HG03520 (cell line): ENCODE results near the gene ANKHD1.
"Not testable (repeated sequence)": the region's sequence is repeated elsewhere in the genome, so short reads cannot be mapped to it uniquely, and the experiment has no call there.

ENCODE experiments used
- ATAC-seq: cut with Tn5 transposase; IDR thresholded peaks from one replicate; pipeline ENCODE4 v1.9.1; 2021; ENCODE audit warnings: mild to moderate bottlenecking, moderate library complexity; ENCODE audit not compliant: unreplicated experiment

ANKHD1 gene

DNA sequence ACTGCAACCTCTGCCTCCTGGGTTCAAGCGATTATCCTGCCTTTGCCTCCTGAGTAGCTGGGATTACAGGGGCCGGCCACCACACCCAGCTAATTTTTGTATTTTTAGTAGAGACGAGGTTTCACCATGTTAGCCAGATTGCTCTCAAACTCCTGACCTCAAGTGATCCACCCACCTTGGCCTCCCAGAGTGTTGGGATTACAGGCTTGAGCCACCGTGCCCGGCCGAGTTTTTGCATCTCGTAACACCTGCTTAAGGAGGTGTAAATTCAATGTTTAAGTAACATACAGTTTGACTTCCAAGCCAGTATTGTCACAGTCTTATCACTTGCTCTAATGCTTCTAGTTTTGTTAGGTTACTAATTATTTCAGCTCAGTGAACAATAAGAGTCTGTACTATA is 19.7 kb downstream of the ANKHD1 start:
- not testable (repeated sequence) for ATAC-seq

DNA sequence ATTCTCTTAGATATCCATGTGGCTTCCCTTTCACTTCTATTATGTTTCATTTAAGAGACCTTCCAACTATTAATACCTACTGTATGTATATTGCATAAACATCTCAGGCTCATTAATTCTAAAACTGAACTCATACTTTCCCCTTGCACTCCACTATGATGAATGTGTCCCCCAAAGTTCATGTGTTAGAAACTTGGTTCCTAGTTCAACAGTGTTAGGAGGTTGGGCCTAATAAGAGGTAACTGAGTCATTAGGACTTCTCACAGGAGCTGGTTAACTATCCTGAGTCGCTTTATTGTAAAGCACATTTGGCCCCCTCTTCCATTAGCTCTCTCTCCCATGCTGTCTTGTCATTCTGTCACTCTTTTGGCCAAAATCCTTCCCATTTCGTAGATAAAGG is 22.0 kb downstream of the ANKHD1 start:
- ATAC-seq = no peak

- no peak for ATAC-seq
Observed at GRCh38 chr5:140424135-140424534, 22.5 kb downstream of the ANKHD1 start.

DNA sequence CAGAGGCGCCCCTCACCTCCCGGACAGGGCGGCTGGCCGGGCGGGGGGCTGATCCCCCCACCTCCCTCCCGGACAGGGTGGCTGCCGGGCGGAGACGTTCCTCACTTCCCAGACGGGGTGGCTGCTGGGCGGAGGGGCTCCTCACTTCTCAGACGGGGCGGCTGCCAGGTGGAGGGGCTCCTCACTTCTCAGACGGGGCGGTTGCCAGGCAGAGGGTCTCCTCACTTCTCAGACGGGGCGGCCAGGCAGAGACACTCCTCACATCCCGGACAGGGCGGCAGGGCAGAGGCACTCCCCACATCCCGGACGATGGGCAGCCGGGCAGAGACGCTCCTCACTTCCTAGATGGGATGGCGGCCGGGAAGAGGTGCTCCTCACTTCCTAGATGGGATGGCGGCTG is 26.1 kb downstream of the ANKHD1 start:
- ATAC-seq = not testable (repeated sequence)

DNA sequence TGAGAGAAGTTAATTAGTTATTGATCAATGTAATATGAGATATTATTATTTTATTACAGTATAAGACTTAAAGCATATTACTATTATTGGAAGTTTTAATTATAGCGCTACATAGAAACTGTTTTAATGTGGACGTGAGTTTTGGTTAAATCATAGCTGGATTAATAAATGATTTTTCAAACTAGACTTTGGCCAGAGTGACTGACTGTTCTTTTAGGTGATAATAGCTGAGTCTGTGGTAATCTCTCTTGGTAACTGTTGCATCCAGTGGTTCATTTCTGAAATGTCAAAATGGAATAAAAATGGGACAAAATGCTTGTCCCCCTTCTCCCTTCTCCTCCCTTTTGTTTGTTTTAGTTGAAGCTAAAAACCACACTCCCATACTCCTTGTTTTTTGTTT is 28.1 kb downstream of the ANKHD1 start:
- no peak for ATAC-seq

DNA sequence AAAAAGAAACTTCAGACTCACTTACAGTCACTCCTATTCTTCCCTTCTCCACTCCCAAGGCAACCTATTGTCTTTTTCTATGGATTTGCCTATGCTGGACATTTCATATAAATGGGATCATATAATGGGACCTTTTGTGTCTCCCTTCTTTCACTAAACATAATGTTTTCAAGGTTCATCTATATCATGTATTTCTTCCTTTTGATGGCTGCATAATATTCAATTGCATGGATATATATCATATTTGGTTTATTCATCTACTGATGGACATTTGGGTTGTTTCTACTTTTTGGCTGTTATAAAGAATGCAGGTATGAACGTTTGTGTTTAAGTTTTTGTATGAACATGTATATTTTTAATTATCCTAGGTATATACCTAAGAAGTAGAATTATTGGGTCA is 30.6 kb downstream of the ANKHD1 start:
- ATAC-seq = no peak

GRCh38 chr5:140432916-140433315 is 31.3 kb downstream of the ANKHD1 start:
- ATAC-seq = no peak

GRCh38 chr5:140457368-140457767 is 55.7 kb downstream of the ANKHD1 start:
- ATAC-seq = not testable (repeated sequence)

GRCh38 chr5:140466981-140467742 is 65.5 kb downstream of the ANKHD1 start:
- ATAC-seq = no peak

- ATAC-seq = no peak
Observed at GRCh38 chr5:140468188-140468587, 66.6 kb downstream of the ANKHD1 start.

- no peak for ATAC-seq
Observed at GRCh38 chr5:140469259-140469658, 67.6 kb downstream of the ANKHD1 start.

GRCh38 chr5:140480310-140481014 is 78.8 kb downstream of the ANKHD1 start:
- no peak for ATAC-seq

DNA sequence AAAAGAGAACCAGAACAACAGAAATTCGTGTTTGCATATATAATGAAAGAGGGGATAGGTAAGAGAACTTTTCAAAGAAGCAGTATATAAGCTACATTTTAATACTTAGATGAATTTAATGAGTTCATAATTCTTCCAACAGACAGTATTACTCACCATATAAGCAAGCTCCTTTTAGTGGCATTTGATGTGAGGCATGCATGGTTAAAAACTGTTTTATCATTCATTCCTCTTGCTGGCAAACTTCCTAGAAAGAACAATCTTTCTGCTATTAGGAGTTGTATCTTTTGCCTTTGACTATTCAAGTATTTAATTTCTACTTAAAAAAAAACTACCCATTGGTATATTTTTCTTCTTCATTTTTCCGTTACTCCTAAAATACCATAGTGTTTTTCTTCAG is 80.1 kb downstream of the ANKHD1 start:
- no peak for ATAC-seq

- no peak for ATAC-seq
Observed at GRCh38 chr5:140483055-140483454, 81.4 kb downstream of the ANKHD1 start.

GRCh38 chr5:140488141-140488540 is 86.5 kb downstream of the ANKHD1 start:
- ATAC-seq = not testable (repeated sequence)

DNA sequence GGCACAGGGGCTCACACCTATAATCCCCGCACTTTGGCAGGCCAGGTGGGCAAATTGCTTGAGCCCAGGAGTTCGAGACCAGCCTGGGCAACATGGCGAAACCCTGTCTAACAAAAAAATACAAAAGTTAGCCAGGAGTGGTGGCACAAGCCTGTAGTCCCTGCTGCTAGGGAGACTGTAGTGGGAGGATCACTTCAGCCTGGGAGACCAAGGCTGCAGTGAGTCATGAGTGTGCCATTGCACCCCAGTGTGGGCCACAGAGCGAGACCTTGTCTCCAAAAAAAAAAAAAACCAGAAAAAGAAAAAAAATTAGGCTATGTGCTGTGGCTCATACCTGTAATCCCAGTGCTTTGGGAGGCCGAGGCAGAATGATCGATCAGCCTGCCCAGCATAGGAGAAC is 87.3 kb downstream of the ANKHD1 start:
- ATAC-seq = no peak

GRCh38 chr5:140497897-140498296 is 96.3 kb downstream of the ANKHD1 start:
- no peak for ATAC-seq

DNA sequence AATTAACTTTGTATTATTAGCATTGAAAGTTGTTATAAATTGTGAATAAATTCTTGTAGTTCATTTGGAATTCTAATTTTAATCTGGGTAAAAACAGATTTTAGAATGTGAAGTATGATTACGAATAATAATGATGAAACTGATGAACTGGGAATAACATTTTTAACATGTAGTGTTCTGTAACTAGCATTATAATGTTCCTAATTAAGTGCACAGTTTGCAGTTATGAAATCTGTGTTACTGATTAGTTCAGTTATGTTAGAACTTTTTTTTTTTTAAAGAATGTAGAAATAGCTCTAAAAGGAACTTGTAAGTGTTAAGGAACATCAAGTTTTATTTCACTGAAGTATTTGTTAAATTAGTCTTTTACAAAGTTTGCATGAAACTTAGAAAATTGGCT is 97.0 kb downstream of the ANKHD1 start:
- no peak for ATAC-seq

DNA sequence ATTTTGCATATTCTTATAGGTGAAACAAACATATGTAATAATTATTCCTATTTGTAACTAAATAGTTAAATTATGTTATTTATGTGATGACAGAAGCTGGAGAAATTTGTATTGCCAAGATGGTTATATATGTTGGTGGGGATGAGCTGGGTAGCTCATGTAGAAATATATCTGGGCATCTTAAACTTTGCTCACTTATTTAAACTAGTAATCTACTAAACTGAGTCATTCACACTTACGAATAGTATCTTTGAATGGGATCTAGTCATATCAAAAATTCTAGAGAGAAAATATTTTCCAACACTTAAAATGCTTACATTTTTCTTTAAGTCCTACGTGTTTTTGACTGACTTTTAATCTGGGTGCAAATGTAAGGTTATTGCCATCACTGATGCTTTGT is 101.2 kb downstream of the ANKHD1 start:
- no peak for ATAC-seq

DNA sequence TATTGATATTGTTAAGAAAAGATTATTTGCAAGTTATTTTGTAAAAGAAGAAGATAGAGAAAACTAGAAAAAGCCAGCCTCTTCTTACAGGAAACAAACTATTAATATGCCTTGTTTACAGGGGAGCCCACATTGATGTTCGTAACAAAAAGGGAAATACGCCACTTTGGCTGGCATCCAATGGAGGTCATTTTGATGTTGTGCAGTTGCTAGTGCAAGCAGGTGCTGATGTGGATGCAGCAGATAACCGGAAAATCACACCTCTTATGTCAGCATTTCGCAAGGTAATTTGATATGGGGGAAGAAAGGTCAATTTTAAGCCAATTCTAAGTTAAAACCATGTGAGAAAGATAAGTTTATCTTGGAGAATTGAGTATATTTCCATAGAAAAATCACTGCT is 108.3 kb downstream of the ANKHD1 start:
- no peak for ATAC-seq

DNA sequence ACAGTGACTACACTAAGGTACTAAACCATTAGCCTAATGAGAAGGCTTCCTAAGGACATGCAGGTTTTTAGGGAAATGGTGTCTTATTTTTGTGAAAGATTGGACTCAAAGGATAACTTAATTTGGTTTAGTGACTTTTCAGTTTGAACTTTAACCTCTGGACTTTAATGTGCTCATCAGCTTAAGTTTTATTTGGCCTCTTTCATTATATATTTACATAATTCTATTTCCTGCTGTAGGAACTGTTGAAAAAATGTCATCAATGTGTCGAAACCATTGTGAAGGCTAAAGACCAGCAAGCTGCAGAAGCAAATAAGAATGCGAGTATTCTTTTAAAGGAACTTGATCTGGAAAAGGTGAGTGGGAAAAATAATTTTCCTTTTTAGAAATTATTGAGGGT is 111.5 kb downstream of the ANKHD1 start:
- no peak for ATAC-seq

DNA sequence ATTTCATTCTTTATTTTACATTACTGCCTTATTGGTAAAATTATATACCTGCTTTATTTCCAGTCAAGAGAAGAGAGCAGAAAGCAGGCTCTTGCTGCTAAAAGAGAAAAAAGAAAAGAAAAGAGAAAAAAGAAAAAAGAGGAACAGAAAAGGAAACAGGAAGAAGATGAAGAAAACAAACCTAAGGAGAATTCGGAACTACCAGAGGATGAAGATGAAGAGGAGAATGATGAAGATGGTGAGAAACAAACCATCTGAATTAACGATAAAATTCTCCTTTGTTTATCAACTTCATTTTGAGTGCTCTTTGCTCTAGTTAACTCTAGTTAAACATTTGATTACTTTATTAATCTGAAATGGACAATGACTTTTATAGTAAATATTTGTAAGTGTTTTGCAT is 122.4 kb downstream of the ANKHD1 start:
- ATAC-seq = no peak

DNA sequence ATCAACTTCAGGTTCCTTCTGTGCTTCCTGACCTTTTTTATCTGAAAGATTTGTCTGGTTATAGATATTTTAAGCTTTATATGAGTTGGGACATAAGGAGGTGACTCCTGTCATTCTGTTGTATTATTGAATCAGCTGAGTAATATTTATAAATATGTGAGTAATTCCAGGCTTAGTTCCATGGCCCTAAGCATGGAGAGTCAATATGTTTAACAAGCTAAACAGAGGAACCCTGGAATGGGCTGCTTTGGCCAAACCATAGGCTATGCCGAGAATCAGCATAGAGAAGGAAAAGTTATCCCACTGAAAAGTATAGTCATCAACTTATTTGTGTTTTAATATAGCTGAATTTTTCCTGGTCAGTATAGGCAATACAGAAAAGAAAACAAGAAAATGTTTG is 138.6 kb downstream of the ANKHD1 start:
- no peak for ATAC-seq
